ENCODE measurements around the gene AMELX.

AMELX gene

GRCh38 chrX:11293113-11293512 lies at the start of gene AMELX:
TSS of gene AMELX (plus strand) at chrX:11293413. CDS start at chrX:11294789, 1,376 bp downstream.
- DNase-seq: no peak

GRCh38 chrX:11244636-11245035 lies 48.6 kb upstream of the AMELX start:
- no peak for DNase-seq

DNA sequence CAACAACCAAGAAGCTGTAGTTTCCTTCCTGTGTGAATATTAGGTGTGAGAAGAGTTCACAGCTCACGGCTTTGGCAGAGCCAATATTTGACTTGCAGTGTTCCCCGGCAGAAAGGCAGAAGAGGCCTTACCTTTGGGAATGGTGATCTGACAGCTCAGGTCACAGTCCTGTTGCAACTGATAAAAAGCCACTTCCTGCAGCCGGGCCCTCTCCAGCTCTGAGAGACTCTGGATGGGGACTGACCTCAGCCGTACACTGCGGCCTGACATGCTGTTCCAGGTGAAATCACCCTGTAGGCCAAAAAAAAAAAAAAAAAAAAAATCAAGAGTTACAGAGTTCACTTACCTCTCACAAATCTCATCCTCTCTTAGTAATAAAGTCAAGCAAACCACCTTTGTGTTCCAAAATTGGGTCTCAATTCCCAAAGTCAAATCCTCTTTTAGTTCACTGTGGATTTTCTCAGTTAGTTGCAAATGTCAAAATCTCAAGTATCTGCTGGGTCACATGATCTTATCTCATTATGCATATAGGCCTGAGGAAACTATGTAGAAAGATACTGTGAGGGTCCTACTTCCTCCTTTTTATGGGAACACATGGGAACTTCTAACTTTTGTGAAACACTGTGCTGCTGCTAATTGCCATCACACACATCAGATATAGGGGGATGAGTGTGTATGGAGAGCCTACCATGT lies 38.6 kb upstream of the AMELX start:
- no peak for DNase-seq

DNA sequence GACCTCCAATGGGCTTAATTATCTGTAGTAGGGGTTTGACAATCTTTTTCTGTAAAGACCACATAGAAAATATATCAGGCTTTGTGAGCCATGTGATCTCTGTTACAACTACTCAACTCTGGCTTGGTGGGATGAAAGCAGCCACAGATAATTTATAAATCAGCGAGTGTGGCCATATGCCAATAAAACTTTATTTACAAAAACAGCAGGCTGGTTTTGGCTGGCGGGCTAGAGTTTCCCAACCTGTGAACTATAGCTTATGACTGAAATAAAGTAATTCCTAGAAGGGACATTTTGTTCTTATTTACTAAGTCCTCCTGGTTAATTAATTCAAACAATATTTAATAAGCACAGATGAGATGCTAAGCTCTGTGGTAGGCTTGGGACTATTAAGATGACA lies 35.9 kb upstream of the AMELX start:
- no peak for DNase-seq

- no peak for DNase-seq
Observed at GRCh38 chrX:11257711-11258110, 35.5 kb upstream of the AMELX start.

DNA sequence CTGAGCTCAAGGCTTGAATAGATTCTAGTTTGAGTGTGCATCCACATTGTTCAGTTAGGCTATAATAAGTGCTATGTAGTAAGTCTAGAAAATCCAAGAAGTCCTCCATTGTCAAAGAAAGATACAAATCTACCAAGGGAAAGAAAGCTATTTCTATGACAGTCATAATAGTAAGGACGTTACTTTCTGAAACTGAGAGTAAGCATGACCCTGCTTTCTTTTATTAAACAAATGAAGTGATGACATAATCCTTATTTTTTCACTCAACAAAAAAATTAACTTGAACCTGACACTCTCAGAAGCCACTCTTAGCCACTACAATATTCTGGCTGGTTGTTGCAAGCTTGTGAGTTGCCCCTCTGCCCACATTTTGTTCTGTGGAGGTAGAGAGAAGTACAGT lies 33.8 kb upstream of the AMELX start:
- DNase-seq: no peak

- no peak for DNase-seq
Observed at GRCh38 chrX:11261260-11261659, 32.0 kb upstream of the AMELX start.

- no peak for DNase-seq
Observed at GRCh38 chrX:11264925-11265324, 28.3 kb upstream of the AMELX start.

- DNase-seq: no peak
Observed at GRCh38 chrX:11265352-11265751, 27.9 kb upstream of the AMELX start.

DNA sequence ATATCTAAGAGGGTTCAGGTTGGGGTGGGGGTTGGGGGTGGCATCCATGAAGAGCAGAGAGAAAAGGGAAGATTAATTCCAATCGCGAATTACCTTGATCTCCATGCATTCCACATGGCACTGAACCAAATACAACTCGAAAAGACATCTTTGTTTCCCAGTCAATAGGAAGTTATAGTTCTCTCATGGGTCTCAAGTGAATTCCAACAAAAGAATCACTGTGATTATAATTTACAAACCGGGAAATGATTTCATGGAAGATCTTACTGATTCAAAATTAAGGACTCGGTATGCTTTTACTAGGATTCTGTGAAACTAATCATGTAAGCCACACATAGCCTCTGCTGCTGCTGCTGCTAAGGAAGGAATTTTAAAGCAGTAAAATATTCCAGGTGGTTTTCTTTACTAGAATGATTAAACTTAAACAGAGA lies 26.6 kb upstream of the AMELX start:
- no peak for DNase-seq

- no peak for DNase-seq
Observed at GRCh38 chrX:11267425-11267824, 25.8 kb upstream of the AMELX start.

DNA sequence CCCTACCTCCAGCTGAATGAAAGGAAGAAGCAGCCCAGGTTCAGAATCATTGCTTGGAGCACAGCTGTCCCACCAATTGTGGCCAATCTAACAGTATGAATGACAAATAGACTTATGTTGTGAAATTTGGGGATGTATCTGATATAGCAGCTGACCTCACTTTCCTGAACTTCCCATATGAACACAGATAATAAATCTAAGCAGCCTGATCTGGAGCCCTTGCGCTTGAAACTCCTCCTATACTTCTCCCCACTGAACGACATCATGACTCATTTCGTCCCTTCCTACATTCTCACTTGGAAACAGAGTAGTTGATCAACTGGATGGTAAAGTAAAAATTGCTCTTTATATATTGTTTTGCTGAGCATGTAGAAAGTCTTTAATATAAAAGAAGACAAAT lies 24.2 kb upstream of the AMELX start:
- no peak for DNase-seq

GRCh38 chrX:11269996-11270395 lies 23.2 kb upstream of the AMELX start:
- DNase-seq: no peak

DNA sequence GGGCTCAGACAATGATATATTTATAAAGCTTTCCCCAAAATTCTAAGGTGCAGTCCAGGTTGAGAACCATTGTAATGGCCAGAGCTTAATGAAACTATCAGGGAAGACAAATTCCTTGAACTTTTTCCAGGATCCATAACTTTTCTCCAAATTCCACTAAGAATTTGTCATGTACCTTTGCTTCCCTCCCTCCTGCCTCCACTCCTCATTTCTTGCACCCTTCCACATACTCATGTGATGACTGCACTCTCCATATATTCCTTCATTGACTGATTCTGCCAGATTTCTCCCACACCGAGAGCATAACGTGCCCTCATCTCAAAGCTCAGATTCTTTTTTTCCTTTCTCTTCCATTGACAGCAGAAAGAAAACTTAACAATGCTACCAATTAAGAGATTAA lies 20.9 kb upstream of the AMELX start:
- DNase-seq: no peak

GRCh38 chrX:11272863-11273262 lies 20.4 kb upstream of the AMELX start:
- no peak for DNase-seq

GRCh38 chrX:11273544-11273943 lies 19.7 kb upstream of the AMELX start:
- no peak for DNase-seq

GRCh38 chrX:11282043-11282442 lies 11.2 kb upstream of the AMELX start:
- no peak for DNase-seq

DNA sequence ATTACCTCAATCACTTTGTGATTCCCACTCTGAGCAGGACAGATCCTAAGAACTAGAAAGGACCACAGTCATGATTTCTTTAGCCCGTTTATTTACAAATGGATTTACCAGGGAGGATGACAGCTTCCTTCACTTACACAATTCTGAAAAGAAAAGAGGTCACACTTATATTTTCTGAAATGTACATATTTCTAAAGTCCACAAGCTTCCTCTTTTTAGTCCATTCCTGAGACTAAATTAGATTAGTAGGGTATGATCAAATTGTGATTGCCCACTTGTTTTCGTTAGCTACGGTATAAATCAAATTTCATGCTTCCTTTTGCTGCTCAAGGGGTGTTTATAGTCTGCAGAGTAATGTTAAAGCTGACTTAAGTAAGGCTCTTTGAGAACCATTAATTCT lies 7.6 kb upstream of the AMELX start:
- DNase-seq: no peak

DNA sequence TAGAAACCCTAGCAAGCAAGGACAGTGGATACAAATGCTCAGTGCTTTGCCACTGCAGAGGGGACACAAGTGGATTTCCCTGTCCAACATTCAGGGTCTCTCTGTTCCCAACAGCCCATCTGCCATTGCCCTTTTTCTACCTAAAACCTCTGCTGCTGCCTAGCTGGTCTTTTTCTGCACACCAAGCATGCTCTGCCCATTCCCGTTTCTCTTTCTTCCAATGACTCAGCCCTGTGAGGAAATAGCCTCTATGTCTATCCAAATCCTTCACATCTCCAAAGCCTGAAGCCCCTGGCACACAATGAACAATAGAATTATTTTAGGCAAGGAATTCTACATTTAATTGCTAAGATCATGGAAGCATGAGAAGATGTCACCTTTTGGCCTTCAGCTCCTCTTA lies 5.7 kb upstream of the AMELX start:
- no peak for DNase-seq

- DNase-seq: no peak
Observed at GRCh38 chrX:11290416-11291102, 2.7 kb upstream of the AMELX start.

DNA sequence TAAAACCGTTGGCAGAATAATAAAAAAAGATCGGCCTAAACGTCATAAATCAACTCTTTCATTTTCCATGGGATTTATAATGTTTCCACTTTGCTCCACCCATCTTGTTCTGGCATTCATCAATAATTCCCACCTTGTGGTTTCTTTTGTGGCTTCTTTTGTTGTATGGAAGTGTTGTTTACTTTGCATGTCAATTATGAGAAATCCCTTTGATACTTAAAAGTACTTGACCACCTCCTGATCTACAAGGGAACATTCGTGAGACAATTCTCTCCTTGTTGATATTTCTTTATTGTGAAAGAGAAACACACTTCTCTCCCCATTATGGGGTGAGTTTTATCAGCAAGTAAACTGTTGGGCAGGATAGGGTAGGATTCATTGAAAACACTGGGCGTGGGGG lies 2.8 kb downstream of the AMELX start:
- DNase-seq: no peak

GRCh38 chrX:11298600-11298999 lies 5.4 kb downstream of the AMELX start:
- no peak for DNase-seq

DNA sequence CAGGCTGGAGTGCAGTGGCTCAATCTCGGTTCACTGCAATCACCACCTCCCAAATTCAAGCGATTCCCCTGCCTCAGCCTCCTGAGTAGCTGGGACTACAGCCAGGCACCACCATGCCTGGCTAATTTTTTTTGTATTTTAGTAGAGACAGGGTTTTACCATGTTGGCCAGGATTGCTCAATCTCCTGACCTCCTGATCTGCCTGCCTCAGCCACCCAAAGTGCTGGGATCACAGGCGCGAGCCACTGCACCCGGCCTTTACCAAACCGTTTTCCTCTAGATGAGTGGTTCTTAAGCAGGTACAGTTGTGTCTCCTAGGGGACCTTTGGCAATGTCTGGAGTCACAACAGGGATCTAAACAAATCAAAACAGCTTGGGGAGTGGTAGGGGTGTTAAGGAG lies 11.6 kb downstream of the AMELX start:
- no peak for DNase-seq

- no peak for DNase-seq
Observed at GRCh38 chrX:11305641-11306040, 12.4 kb downstream of the AMELX start.

DNA sequence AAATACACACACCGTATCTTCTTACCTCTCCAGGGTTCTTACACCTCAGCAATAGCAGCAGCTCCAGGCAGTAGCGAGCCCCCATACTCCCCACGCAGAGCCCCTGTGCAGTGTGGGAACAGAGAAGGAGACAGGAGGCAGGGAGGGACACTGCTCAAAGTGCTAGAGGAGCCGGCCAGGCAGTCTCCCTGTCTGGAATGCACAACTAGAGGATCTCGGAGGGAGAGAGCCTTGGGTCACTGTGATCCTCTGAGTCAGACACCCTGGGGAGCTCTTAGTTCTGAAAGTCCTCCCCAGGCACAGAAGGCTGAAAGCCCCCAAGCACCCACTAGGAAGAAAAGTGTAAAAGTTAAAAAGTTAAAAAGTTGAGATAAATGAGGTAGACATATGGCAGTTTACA lies 16.0 kb downstream of the AMELX start:
- DNase-seq: no peak

Data from NCI-H1436 treated with DMSO at 0.1 percent for 48 hours (cell line).